HepG2 (cell line): ENCODE measurements around the gene BOLA3. TPM values are rescaled to one million over a fixed set of nuclear protein-coding genes. Genes with fewer than 3 reads are reported as not detected.
"Not testable (repeated sequence)": the region's sequence is repeated elsewhere in the genome, so short reads cannot be mapped to it uniquely, and the experiment has no call there.

Experiments
- ATAC-seq: fragments of 200-7000 bp; cut with Tn5 transposase; 3 replicates; pipeline ENCODE4 v1.9.1; 2020; ENCODE audit warnings: mild to moderate bottlenecking, moderate library complexity
- BruUV-seq: library from RNA; stranded (reverse); fragments of 400-500 nt; replicated peaks from 2 replicates; lab custom pipeline; 2021; lab: Mats Ljungman, UMichigan
- CTCF ChIA-PET: fragments of 300-600 bp; formaldehyde crosslinking; extraction: SDS; loops from one replicate; lab custom pipeline; 2021; ENCODE audit warnings: low total read pairs, inconsistent platforms, low intra/inter-chr PET ratio; lab: Yijun Ruan, JAX
- POLR2A ChIA-PET: fragments of 350-600 bp; sonication (Branson Sonifier 250); formaldehyde crosslinking; loops from one replicate; lab custom pipeline; 2020; ENCODE audit warnings: antibody characterized with exemption, inconsistent platforms; lab: Yijun Ruan, JAX
- DNase-seq: peaks from one replicate; pipeline ENCODE4 v3.0.0-alpha.2; 2015; ENCODE audit warnings: low spot score
- FAIRE-seq: peaks from 3 replicates; lab custom pipeline; 2011; peaks lifted over from hg19 to GRCh38; lab: Jason Lieb, UNC
- H2AFZ ChIP-seq: one replicate; pipeline ENCODE4 v1.6.1; 2011; ENCODE audit warnings: low read length, inconsistent platforms
- H3K27ac ChIP-seq: fragments of 300-600 bp; 3 replicates; pipeline ENCODE4 v1.8.0; 2011; ENCODE audit warnings: mixed run types, mild to moderate bottlenecking, mixed read lengths, low read length, inconsistent platforms; ENCODE audit not compliant: insufficient read depth; ENCODE audit errors: extremely low read length
- H3K27me3 ChIP-seq, 2 experiments: fragments of 200-600 bp in 1 of 2; 2 replicates in 1 of 2; 3 replicates in 1 of 2; pipeline versions ENCODE4 v1.6.0 to v1.8.0; 2011; ENCODE audit warnings: low read length in 2 of 2, mild to moderate bottlenecking in 2 of 2, moderate library complexity in 2 of 2, inconsistent platforms in 1 of 2; ENCODE audit not compliant: insufficient read depth in 2 of 2, control insufficient read depth in 1 of 2
- H3K36me3 ChIP-seq, 2 experiments: fragments of 200-600 bp in 1 of 2; replicated peaks in 1 of 2; 2 replicates in 1 of 2; 3 replicates in 1 of 2; pipeline versions ENCODE4 v1.5.1 to v1.8.0; 2011; ENCODE audit warnings: low read length in 2 of 2, inconsistent platforms in 1 of 2; ENCODE audit not compliant: insufficient read depth in 2 of 2, control insufficient read depth in 1 of 2
- H3K4me1 ChIP-seq: 2 replicates; pipeline ENCODE4 v1.5.1; 2012; ENCODE audit warnings: low read length, inconsistent platforms; ENCODE audit not compliant: insufficient read depth
- H3K4me2 ChIP-seq: 2 replicates; pipeline ENCODE4 v1.6.0; 2011; ENCODE audit warnings: low read depth, low read length, inconsistent platforms
- H3K4me3 ChIP-seq, 3 experiments: fragments of 200-600 bp in 1 of 3; sonication (generic), shearing (Covaris generic) in 1 of 3; replicated peaks in 1 of 3; 2 replicates each; pipeline ENCODE4 v1.5.1; 2011 to 2016; ENCODE audit warnings: low read length in 3 of 3, inconsistent platforms in 2 of 3, low read depth in 2 of 3, mild to moderate bottlenecking in 2 of 3, control low read depth in 1 of 3, mixed read lengths in 1 of 3; ENCODE audit not compliant: insufficient read depth in 1 of 3
- H3K79me2 ChIP-seq: one replicate; pipeline ENCODE4 v1.6.1; 2011; ENCODE audit warnings: low read length, inconsistent platforms; ENCODE audit not compliant: insufficient read depth
- H3K9ac ChIP-seq: 2 replicates; pipeline ENCODE4 v1.6.0; 2011; ENCODE audit warnings: mild to moderate bottlenecking, low read depth, low read length, inconsistent platforms; ENCODE audit not compliant: insufficient read depth
- H3K9me3 ChIP-seq: 2 replicates; pipeline ENCODE4 v1.5.1; 2012; ENCODE audit warnings: mild to moderate bottlenecking, low read length
- H4K20me1 ChIP-seq: 2 replicates; pipeline ENCODE4 v1.6.0; 2011; ENCODE audit warnings: inconsistent platforms, mild to moderate bottlenecking, low read length, moderate library complexity; ENCODE audit not compliant: insufficient read depth
- CBX5 ChIP-seq: sonication (generic); formaldehyde crosslinking; IDR thresholded peaks from 2 replicates; pipeline ENCODE4 v1.4.0; 2020; ENCODE audit warnings: missing genetic modification reagents, borderline replicate concordance
- KDM5B ChIP-seq: sonication (generic); formaldehyde crosslinking; IDR thresholded peaks from 2 replicates; pipeline ENCODE4 v1.4.0; 2020; ENCODE audit warnings: missing genetic modification reagents, mild to moderate bottlenecking, borderline replicate concordance
- REL ChIP-seq: sonication (generic); formaldehyde crosslinking; conservative IDR thresholded peaks from 2 replicates; pipeline ENCODE4 v1.8.0; 2022; ENCODE audit warnings: mild to moderate bottlenecking, missing genetic modification reagents, moderate library complexity
- SALL1 ChIP-seq: sonication (generic); formaldehyde crosslinking; IDR thresholded peaks from 2 replicates; pipeline ENCODE4 v1.8.0; 2022; ENCODE audit warnings: mild to moderate bottlenecking, missing genetic modification reagents
- TEAD3 ChIP-seq: optimal IDR thresholded peaks from 2 replicates; pipeline ENCODE3; 2016; ENCODE audit warnings: borderline replicate concordance
- ZMYM3 ChIP-seq: sonication (generic); formaldehyde crosslinking; IDR thresholded peaks from 2 replicates; pipeline ENCODE4 v1.5.1; 2020; ENCODE audit warnings: mild to moderate bottlenecking, missing genetic modification reagents
- ZNF768 ChIP-seq: sonication (generic); formaldehyde crosslinking; IDR thresholded peaks from 2 replicates; pipeline ENCODE4 v1.4.0; 2020; ENCODE audit warnings: missing genetic modification reagents
- ZNF841 ChIP-seq: sonication (generic); formaldehyde crosslinking; IDR thresholded peaks from 2 replicates; pipeline ENCODE4 v1.8.1; 2023; ENCODE audit warnings: missing genetic modification reagents, borderline replicate concordance
- WGBS: methylation state at CpG from one replicate; pipeline ENCODE4 v1.1.6; 2017; ENCODE audit warnings: low lambda C conversion rate; 5-methylcytosine and 5-hydroxymethylcytosine counted together
- in situ Hi-C: cut with HindIII; loops from 2 replicates; pipeline ENCODE4 v1.10.0; 2017; ENCODE audit warnings: low pct_unique_long_range_greater_than_20kb; ENCODE audit not compliant: extremely low pct_ligation_motif_present
- intact Hi-C: fragments of 100-400 bp; cut with micrococcal nuclease; formaldehyde crosslinking; loops from one replicate; pipeline ENCODE4 v1.10.0; 2022; ENCODE audit not compliant: unreplicated experiment
- polyA plus RNA-seq, 8 experiments: library from polyadenylated mRNA; depleted of rRNA in 3 of 8; stranded (reverse) in 7 of 8; unstranded in 1 of 8; fragments of >200 nt; fragmentation: Illumina TruSeq in 4 of 8; extraction: Trizol in 4 of 8; gene quantifications; 2 replicates each; pipeline versions ENCODE4 v1.2.1 to v1.2.3, GENCODE V29; 2011 to 2016; ENCODE audit warnings: low read depth in 4 of 8, missing spikeins in 1 of 8, mixed read lengths in 1 of 8; ENCODE audit not compliant: insufficient read depth in 1 of 8
- total RNA-seq, 5 experiments: library from RNA; depleted of rRNA; stranded (reverse); fragments of >200 nt; fragmentation: Illumina TruSeq; extraction: Trizol; gene quantifications; 2 replicates each; pipeline ENCODE4 v1.2.3, GENCODE V29; 2016; ENCODE audit warnings: low read depth in 1 of 5
- TF ChIP-seq, protein P1 (sequence below): sonication (generic); formaldehyde crosslinking; IDR thresholded peaks from 2 replicates; pipeline ENCODE4 v1.4.0; 2020; ENCODE audit warnings: mild to moderate bottlenecking, missing genetic modification reagents
- TF ChIP-seq, protein P2 (sequence below): sonication (generic); formaldehyde crosslinking; IDR thresholded peaks from 2 replicates; pipeline ENCODE4 v1.5.1; 2020; ENCODE audit warnings: mild to moderate bottlenecking, moderate library complexity, missing genetic modification reagents

Gene BOLA3
- total and polyA plus RNA-seq, 2 of the 13 experiments (the other 11 are each of a cell fraction or from before 2014, with no cell fraction given): 89.7 to 170 TPM

DNA sequence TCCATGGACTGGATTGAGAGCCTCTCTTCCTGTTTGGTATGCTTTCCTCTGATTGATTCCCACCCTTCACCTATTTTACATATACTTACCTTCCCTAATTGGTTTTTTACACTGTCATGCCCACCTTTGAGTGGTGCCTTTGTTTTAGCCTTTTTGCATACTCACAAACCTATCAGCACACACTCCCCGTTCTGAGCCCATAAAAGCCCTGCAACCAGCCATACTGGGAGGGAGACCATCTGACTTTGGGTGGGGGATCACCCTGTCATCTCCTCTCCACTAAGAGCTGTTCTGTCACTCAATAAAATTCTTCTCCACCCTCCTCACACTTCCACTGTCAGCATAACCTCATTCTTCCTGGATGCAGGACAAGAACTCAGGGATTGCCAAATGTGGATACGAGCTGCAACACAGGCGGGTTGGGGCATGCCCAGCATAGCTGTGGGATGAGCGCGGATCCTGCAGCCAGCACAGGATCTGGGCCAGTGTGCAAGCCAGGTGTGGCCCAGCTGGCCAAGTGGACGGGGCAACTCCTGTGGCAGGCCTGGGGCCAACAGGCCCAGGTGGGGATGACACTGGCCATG is 40.4 kb upstream of the BOLA3 start (continued):
- TF ChIP-seq, protein P1, sequence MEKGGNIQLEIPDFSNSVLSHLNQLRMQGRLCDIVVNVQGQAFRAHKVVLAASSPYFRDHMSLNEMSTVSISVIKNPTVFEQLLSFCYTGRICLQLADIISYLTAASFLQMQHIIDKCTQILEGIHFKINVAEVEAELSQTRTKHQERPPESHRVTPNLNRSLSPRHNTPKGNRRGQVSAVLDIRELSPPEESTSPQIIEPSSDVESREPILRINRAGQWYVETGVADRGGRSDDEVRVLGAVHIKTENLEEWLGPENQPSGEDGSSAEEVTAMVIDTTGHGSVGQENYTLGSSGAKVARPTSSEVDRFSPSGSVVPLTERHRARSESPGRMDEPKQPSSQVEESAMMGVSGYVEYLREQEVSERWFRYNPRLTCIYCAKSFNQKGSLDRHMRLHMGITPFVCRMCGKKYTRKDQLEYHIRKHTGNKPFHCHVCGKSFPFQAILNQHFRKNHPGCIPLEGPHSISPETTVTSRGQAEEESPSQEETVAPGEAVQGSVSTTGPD (CRISPR knock-in tag): no peak
- TF ChIP-seq ZNF841 (CRISPR knock-in tag): no peak
- TF ChIP-seq, protein P2, sequence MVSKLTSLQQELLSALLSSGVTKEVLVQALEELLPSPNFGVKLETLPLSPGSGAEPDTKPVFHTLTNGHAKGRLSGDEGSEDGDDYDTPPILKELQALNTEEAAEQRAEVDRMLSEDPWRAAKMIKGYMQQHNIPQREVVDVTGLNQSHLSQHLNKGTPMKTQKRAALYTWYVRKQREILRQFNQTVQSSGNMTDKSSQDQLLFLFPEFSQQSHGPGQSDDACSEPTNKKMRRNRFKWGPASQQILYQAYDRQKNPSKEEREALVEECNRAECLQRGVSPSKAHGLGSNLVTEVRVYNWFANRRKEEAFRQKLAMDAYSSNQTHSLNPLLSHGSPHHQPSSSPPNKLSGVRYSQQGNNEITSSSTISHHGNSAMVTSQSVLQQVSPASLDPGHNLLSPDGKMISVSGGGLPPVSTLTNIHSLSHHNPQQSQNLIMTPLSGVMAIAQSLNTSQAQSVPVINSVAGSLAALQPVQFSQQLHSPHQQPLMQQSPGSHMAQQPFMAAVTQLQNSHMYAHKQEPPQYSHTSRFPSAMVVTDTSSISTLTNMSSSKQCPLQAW (CRISPR knock-in tag): 0 out of 2 replicates have a peak, but pooled peaks have one; percentile 29
- peak; percentile 22; the same call in 1 of the 2 replicates for TF ChIP-seq KDM5B
- 0 out of 2 replicates have a peak, but pooled peaks have one; percentile 13 for TF ChIP-seq SALL1 (CRISPR knock-in tag)
- no peak for TF ChIP-seq REL (CRISPR knock-in tag)
- peak; percentile 70; the same call in 1 of the 2 replicates for TF ChIP-seq ZNF768
- peak; percentile 66 for TF ChIP-seq TEAD3 (CRISPR knock-in tag)
- TF ChIP-seq ZMYM3: 0 out of 2 replicates have a peak, but pooled peaks have one; percentile 21
- TF ChIP-seq CBX5 (CRISPR knock-in tag): no peak

DNA sequence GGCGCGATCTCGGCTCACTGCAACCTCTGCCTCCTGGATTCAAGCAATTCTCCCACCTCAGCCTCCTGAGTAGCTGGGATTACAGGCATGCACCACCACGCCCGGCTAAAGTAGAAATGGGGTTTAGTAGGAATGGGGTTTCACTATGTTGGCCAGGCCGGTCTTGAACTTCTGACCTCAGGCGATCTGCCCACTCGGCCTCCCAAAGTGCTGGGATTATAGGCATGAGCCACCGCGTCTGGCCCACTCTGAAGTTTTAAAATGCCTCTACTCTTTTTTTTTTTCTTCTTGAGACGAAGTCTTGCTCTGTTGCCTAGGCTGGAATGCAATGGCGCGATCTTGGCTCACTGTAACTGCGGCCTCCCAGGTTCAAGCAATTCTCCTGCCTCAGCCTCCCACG is 39.0 kb upstream of the BOLA3 start:
- BruUV-seq, intact Hi-C loops, FAIRE-seq: not testable (repeated sequence)

More for the DNA sequence above, 39.0 kb upstream of the BOLA3 start:
- ATAC-seq, DNase-seq, H4K20me1 ChIP-seq, POLR2A ChIA-PET, H3K36me3 ChIP-seq, H3K9me3 ChIP-seq, CTCF ChIA-PET, H2AFZ ChIP-seq, in situ Hi-C loops, H3K79me2 ChIP-seq, H3K4me3 ChIP-seq, H3K27ac ChIP-seq, H3K27me3 ChIP-seq, H3K9ac ChIP-seq, H3K4me2 ChIP-seq: not testable (repeated sequence)
- H3K4me1 ChIP-seq: peaks cover 18% of the 10 kb centered on the region
- 84% methylated on average over 15 of the region's 15 CpGs for WGBS
